Brain pericyte (primary cell): ENCODE measurements around the gene PPP1R10.
A peak's percentile ranks its signal among the peaks of the same experiment; 100 is the strongest.

Experiments
- DNase-seq: peaks from one replicate; pipeline ENCODE4 v3.0.0-alpha.2; 2012; ENCODE audit warnings: low read depth, low spot score

Gene PPP1R10

GRCh38 chr6:30556906-30557682, 59.9 kb downstream of the PPP1R10 start, which contains the start of gene PRR3:
TSS of gene PRR3 (plus strand) at chr6:30557295. CDS start at chr6:30557345, 50 bp downstream.
- DNase-seq = peak; percentile 69

DNA sequence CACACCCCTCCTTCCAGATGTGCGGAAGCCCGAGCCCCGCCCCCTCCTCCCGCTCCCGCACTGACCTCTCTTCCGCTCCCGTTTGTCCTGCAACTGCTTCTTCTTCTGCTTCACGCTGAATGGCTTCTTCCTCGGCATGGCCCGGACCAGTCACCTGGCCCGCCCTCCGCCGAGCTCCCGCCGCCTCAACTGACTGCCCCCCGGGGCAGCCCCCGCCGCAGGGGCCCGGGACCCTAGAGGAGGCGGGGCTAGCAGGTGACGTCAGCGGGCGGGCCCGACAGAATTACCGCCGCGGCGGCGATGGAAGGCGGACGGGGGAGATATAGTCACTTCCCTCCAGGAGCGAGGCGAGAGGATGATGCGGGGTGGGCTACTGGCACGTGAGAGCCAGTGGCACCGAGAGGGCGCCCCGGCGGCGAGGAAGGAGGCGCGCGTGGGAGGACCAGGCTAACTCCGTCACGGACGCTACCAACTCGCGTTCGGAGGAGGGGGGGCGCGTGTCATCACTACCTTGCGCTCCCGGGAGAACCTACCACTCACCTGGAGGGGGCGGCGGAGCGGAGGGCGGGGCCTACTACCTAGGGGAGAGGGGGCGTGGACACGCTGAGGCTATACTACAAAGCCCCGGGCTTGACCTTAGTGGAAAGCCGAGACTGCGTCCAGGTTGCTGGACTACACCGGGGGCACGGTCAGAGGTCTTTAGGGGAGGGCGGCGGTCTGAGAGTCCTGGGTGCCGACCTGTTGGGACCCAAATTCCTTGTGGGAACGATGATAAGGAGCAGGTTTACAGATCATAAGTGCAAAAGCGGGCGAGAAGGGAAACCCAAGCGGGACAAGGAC, 60.8 kb downstream of the PPP1R10 start, which contains the start of gene GNL1:
TSS of gene GNL1 (minus strand) at position 424 of the 840 bp plus-strand sequence. CDS start at position 138, 286 bp downstream.
- peak; percentile 61 for DNase-seq

DNA sequence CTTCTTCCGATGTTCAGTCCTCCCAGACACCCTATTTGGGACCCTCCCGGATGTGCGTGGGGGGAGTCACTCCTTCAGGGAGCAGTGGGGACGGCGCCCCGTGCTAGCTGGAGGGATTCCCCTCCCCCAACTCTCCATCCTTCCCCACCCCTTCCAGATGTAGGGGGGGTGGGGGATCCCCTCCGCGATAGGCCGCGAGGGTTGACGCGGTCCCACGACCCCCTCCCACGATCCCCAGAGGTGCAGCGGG, 61.3 kb downstream of the PPP1R10 start:
- no peak for DNase-seq

- DNase-seq = peak; percentile 12
Measured at GRCh38 chr6:30554962-30555815, 61.9 kb downstream of the PPP1R10 start.

DNA sequence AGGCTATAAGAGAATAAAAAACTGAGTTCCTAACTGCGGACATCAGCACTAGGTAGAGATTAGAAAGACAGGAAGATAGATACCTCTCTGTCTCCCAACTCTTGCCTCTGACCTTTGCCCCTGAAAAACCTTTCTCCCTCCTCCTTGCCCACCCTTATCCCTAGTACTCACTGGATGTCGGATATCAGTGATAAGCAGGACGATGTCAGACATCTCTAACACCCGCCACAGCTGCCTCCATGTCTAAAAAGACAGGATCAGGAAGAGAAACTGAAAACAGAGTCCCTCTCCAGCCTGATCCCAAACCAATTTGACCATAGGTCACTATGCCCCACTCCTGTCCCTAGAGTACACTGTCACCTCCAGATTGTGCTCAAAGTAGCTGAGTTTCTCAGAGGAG, 62.6 kb downstream of the PPP1R10 start:
- DNase-seq = no peak
